Memory B cell (primary cell): ENCODE measurements around the gene OPTC.
A peak's percentile ranks its signal among the peaks of the same experiment; 100 is the strongest.

Source experiments
- ATAC-seq: fragments of 150-1000 bp; cut with Tn5 transposase; 2 replicates; pipeline ENCODE4 v1.10.0; 2021; ENCODE audit warnings: low read depth, mild to moderate bottlenecking, moderate library complexity
- DNase-seq, 2 donors: peaks; one replicate each; pipeline ENCODE4 v3.0.0; 2022; ENCODE audit warnings: low spot score in 2 of 2
- H3K27ac Mint-ChIP-seq: one replicate; pipeline ENCODE4 v1.8.0; 2022; ENCODE audit warnings: mild to moderate bottlenecking, moderate library complexity, mixed read lengths
- H3K27me3 Mint-ChIP-seq: one replicate; pipeline ENCODE4 v1.8.0; 2022; ENCODE audit warnings: mixed read lengths
- H3K36me3 Mint-ChIP-seq: one replicate; pipeline ENCODE4 v1.8.0; 2022; ENCODE audit warnings: mild to moderate bottlenecking, mixed read lengths
- H3K4me1 Mint-ChIP-seq: one replicate; pipeline ENCODE4 v1.8.0; 2022; ENCODE audit warnings: mixed read lengths
- H3K4me3 Mint-ChIP-seq: one replicate; pipeline ENCODE4 v1.8.0; 2022; ENCODE audit warnings: mild to moderate bottlenecking, moderate library complexity, mixed read lengths
- H3K9me3 Mint-ChIP-seq: one replicate; pipeline ENCODE4 v1.8.0; 2022; ENCODE audit warnings: mixed read lengths

OPTC gene

DNA sequence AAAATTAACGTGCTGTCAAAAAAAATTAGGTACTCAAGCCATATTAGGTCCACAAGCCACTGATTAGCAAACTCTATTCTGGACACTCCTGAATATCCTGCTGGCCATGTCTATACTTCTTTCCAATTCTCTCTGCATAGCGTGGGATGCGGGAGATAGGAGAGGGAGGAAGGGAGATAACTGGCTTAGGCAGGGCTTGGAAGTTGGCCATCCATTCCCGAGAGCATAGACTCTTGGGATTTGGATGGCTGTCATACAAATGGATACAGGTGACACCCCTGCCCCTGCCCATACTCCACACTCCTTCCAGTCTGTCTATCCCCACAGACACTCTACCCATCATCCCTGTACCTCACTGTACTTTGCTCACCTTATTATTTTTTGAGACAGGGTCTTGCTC lies 20.7 kb upstream of the OPTC start:
- H3K27me3 Mint-ChIP-seq = peaks cover 15% of the 10 kb centered on the region
- no peak overlapping the region for H3K4me3 Mint-ChIP-seq
- DNase-seq (no peak), ATAC-seq (no peak)
- H3K9me3 Mint-ChIP-seq = no peaks in the 10 kb centered on the region
- no peaks in the 10 kb centered on the region for H3K4me1 Mint-ChIP-seq
- H3K27ac Mint-ChIP-seq = no peak overlapping the region
- H3K36me3 Mint-ChIP-seq = no peaks in the 10 kb centered on the region

DNA sequence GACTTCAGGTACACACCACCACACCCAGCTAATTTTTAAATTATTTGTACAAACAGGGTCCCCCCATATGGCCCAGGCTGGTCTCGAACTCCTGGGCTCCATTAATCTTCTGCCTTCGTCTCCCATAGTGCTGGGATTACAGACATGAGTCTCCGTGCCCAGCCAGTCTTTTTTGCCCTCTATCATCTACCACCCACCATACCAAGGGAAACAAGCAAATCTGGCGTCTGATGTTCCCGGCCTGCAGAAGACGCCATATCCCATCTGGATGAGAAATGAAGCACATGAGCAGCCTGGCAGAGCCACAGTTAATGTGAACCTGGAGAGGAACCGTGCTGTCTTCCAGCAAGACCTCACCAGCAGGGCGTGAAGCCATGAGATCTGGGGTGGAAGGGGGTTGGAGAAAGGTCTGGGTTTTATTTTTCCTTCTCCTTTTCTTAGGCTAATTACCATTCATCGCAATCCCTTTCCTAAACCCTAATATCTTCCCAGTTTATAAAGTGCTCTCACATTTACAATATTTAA lies 20.1 kb upstream of the OPTC start:
- Mint-ChIP-seq H3K27ac (no peak overlapping the region), H3K4me3 (no peak overlapping the region), H3K36me3 (no peaks in the 10 kb centered on the region), H3K27me3 (peaks cover 12% of the 10 kb centered on the region), H3K4me1 (no peaks in the 10 kb centered on the region), H3K9me3 (no peaks in the 10 kb centered on the region)
- DNase-seq (no peak), ATAC-seq (no peak)

DNA sequence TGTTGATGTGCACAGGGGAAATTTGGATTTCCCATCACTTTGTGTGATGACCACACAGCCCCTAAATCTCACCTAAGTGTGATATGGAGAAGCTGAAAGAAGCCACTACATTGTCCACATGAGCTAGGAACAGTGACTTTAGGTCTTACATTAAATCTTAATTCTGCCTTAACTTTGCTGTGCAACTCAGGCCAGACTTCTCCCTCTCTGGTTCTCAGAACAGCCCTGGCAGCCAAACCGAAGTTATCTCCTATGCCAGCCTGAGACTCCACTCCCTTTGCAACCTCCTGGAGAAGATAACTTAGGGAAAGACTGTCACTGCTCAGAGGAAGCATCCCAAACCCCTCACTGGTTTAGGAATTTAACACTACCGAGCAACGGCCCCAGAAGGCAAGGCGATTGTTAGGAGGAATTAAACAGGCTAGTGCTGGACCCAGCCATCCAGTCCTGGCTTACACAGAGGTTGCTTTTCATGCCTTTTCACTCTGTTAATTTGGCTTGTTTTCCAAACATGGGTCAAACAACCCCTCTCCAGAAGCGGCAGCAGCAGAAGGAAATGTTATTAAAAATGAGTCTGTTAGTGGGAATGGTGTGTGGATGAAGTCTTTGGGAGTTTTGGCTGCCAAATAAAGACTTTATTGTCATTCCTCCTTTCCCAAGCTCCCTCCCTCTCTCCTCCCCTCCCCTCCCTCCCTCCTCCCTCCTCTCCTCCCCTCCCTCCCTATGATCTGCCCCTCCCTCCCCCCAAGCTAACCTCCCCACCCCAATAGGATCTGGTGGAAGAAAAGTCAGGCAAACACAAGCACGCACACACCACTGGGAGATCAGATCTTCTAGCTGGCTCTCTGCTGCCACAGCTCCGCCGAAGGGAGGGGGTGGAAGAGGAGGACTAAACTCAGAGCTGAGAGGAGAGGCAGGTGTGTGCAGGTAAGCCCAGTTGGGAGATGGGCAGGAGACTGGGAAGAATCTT lies 18.7 kb upstream of the OPTC start, which contains the start of gene PRELP:
Gene PRELP, plus strand, starts transcription at position 795 of the 970 bp plus-strand sequence. CDS start 7,379 bp downstream, outside the sequence.
- Mint-ChIP-seq H3K4me3 (no peak within 1 kb of the TSS), H3K27ac (no peak within 1 kb of the TSS), H3K36me3 (no peaks in the 10 kb centered on the region), H3K9me3 (no peaks in the 10 kb centered on the region), H3K4me1 (no peaks in the 10 kb centered on the region), H3K27me3 (peaks cover 12% of the 10 kb centered on the region)
- no peak for ATAC-seq
- no peak for DNase-seq

DNA sequence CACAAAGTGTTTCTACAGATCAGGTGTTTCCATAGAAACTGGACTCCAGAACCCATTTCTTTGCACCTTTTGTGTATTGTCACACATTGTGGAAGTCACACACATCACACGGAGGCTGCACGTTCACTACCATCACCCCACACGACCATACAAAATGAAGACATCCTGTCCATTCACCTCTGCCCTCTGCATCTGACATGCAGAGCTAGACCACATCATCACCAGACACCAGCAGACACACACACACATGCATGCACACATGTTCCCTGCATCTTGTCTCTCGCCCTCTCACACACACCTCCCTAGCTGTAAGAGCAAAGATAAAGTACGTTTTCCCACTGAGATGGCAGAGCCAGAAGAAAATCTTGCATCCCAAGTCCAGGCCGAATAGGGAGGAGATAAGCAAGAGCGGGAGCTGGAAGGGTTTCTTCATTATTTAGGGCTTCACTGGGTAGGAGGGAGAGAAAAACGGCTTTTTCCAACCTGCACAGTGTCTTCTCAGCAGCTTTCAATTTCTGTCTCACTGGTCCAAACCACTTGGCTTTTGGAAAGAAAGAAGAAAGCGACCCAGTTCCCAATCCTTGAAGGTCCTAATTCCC lies 17.6 kb upstream of the OPTC start:
- H3K4me1 Mint-ChIP-seq = no peaks in the 10 kb centered on the region
- no peak for ATAC-seq
- H3K9me3 Mint-ChIP-seq = no peaks in the 10 kb centered on the region
- peaks cover 9% of the 10 kb centered on the region for H3K27me3 Mint-ChIP-seq
- DNase-seq = no peak
- no peaks in the 10 kb centered on the region for H3K36me3 Mint-ChIP-seq
- no peak overlapping the region for H3K4me3 Mint-ChIP-seq
- no peak overlapping the region for H3K27ac Mint-ChIP-seq

DNA sequence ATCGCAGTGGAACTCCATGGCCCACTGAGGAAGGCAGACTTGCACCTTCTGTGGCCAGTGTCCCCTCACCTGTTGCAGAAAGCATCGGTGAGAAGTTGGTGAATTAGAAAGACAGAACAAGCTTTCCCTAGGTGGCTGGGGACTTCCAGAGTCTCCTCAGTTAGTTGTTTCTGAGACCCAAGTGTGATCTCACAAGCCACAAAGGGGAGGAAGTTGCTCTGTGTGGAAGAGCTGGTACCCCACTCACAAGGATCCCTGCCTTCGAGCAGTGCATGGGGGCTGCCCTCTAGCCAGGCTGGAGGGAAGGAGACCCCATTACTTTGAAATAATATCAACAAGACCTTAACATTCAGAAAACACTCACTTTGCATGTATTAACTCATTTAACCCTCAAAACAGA lies 16.2 kb upstream of the OPTC start:
- peaks cover 2% of the 10 kb centered on the region for H3K4me1 Mint-ChIP-seq
- no peak for ATAC-seq
- H3K27ac Mint-ChIP-seq = no peak overlapping the region
- no peaks in the 10 kb centered on the region for H3K36me3 Mint-ChIP-seq
- H3K4me3 Mint-ChIP-seq = no peak overlapping the region
- no peak for DNase-seq
- no peaks in the 10 kb centered on the region for H3K9me3 Mint-ChIP-seq
- H3K27me3 Mint-ChIP-seq = peaks cover 8% of the 10 kb centered on the region

DNA sequence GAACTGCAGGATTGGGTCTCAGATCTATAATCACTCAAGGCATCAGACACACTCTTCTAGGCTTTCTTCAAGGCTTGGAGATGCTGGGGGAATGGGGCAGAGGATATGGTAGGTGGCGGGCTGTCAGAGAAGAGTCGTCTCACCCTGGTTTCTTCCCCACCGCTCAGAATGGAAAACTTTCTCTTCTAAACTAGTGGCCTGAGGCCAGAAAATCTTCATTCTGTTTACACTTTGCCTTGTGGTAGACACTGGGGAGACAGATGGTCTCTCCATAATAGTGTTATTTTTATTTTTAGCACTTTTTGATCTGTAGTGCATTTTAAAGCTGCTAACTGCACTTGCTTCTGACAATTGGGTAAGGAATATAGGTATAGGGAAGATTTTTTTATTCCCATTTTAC lies 15.7 kb upstream of the OPTC start:
- no peak for DNase-seq
- no peaks in the 10 kb centered on the region for H3K36me3 Mint-ChIP-seq
- no peak overlapping the region for H3K27ac Mint-ChIP-seq
- H3K4me3 Mint-ChIP-seq = no peak overlapping the region
- no peak for ATAC-seq
- H3K9me3 Mint-ChIP-seq = no peaks in the 10 kb centered on the region
- peaks cover 8% of the 10 kb centered on the region for H3K27me3 Mint-ChIP-seq
- H3K4me1 Mint-ChIP-seq = peaks cover 2% of the 10 kb centered on the region

DNA sequence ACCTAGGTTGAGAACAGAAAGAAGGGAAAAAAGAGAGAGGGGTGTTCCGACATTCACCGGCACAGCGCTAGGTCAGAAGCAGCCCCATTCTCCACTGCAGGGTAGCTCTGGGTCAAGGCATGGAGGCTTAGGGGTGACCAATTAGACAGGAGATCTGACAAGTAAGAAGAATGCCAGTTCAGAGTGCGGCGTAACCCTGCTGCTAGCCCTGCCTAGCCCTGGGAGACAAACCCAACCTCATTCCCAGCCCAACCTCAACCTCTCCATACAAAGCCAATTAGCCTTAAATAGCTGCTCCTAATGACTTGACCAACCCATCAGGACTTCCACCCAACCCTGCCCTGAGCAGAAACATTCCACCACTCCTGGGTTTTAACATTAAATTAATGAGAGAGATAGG lies 15.0 kb upstream of the OPTC start:
- H3K4me1 Mint-ChIP-seq = peaks cover 2% of the 10 kb centered on the region
- peaks cover 5% of the 10 kb centered on the region for H3K27me3 Mint-ChIP-seq
- no peaks in the 10 kb centered on the region for H3K9me3 Mint-ChIP-seq
- no peak overlapping the region for H3K4me3 Mint-ChIP-seq
- H3K36me3 Mint-ChIP-seq = no peaks in the 10 kb centered on the region
- no peak for DNase-seq
- no peak overlapping the region for H3K27ac Mint-ChIP-seq
- no peak for ATAC-seq

DNA sequence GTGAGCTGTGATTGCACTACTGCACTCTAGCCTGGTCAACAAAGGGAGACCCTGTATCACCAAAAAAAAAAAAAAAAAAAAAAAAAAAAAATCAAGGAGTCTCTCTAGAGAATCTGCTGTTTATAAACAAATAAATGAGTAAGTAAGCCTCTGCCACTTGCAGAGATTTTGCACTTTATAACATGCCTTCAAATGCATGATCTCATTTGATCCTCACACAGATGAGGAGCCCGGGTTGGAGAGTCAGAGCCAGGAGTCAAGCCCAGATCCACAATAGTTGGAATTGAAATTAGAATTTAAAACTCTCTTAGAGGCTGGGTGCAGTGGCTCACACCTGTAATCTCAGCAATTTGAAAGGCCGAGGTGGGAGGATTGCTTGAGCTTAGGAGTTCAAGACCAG lies 14.3 kb upstream of the OPTC start:
- Mint-ChIP-seq H3K9me3 (no peaks in the 10 kb centered on the region), H3K4me3 (no peak overlapping the region), H3K36me3 (no peaks in the 10 kb centered on the region), H3K27ac (no peak overlapping the region), H3K27me3 (peaks cover 5% of the 10 kb centered on the region), H3K4me1 (peaks cover 2% of the 10 kb centered on the region)
- no peak for ATAC-seq
- DNase-seq = no peak

DNA sequence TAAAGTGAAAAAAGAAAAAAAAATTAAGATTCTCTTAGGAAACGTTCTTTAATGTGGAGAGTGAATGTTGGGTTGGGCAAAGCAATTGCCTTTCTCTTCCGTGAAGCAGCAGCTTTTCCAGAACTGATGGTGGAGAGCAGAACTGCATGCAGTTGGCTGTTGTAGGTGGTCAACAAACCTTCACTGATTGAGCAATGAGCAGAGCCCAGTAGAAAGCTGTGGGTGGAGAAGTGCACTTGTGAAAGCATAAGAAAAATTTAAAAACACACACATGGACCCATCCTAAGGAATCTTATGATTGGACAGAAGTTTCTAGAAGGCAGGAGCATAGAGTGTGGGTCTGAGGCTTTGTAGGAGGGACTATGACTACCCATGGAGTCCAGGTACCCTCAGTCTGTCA lies 13.9 kb upstream of the OPTC start:
- Mint-ChIP-seq H3K9me3 (no peaks in the 10 kb centered on the region), H3K4me3 (no peak overlapping the region), H3K27me3 (peaks cover 5% of the 10 kb centered on the region), H3K27ac (no peak overlapping the region), H3K36me3 (no peaks in the 10 kb centered on the region), H3K4me1 (peaks cover 2% of the 10 kb centered on the region)
- no peak for ATAC-seq
- no peak for DNase-seq

DNA sequence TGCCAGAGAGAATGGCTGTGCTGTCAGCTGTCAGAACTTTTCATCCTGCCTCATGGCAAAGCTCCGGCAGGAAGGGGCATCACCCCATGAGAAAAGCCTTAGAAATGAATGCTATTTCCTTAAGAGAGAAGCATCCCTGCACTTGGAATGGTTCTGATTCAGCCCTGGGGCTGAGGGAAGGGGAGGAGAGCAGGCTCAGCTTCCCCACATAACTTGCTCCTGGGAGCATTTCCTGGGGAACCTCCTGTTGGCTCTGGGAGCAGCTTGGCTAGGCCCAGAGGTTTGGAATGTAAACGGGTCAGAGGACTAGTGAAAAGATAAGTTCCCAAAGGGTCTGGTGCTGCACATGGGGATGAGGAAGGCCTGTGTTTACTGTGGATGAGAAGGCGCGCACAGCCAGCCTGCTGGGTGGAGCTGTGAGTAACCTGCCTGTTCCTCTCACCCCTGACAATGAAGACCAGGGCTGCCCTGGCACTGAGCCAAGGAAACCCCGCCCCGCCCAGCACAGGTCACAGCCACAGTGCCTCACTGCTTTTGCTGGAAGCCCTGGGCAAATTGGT lies 13.3 kb upstream of the OPTC start:
- Mint-ChIP-seq H3K4me3 (no peak overlapping the region), H3K36me3 (no peaks in the 10 kb centered on the region), H3K27me3 (peaks cover 5% of the 10 kb centered on the region), H3K9me3 (no peaks in the 10 kb centered on the region), H3K4me1 (peaks cover 2% of the 10 kb centered on the region), H3K27ac (no peak overlapping the region)
- no peak for DNase-seq
- ATAC-seq = peak; percentile 62

DNA sequence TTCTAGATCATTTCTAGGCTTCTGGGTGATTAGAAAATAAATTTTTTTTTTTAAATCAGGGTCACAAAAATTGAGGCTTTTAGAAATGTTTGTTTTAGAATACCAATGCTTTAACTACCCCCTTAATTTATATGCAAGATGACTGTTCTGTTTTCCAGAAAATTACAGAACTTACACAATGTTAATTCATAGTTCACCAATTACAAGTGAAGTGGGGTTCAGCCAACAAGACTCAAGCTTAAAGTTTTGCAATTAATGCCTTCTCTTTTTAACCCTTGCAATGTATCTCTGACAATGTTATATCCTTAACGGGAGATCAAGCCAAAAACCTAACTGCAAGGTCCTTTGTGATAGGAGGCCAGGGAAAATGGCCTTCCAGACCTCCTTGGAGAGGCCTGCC lies 12.8 kb upstream of the OPTC start:
- Mint-ChIP-seq H3K27ac (no peak overlapping the region), H3K36me3 (no peaks in the 10 kb centered on the region), H3K9me3 (no peaks in the 10 kb centered on the region), H3K4me3 (no peak overlapping the region), H3K27me3 (peaks cover 2% of the 10 kb centered on the region), H3K4me1 (peaks cover 2% of the 10 kb centered on the region)
- no peak for DNase-seq
- ATAC-seq = no peak

DNA sequence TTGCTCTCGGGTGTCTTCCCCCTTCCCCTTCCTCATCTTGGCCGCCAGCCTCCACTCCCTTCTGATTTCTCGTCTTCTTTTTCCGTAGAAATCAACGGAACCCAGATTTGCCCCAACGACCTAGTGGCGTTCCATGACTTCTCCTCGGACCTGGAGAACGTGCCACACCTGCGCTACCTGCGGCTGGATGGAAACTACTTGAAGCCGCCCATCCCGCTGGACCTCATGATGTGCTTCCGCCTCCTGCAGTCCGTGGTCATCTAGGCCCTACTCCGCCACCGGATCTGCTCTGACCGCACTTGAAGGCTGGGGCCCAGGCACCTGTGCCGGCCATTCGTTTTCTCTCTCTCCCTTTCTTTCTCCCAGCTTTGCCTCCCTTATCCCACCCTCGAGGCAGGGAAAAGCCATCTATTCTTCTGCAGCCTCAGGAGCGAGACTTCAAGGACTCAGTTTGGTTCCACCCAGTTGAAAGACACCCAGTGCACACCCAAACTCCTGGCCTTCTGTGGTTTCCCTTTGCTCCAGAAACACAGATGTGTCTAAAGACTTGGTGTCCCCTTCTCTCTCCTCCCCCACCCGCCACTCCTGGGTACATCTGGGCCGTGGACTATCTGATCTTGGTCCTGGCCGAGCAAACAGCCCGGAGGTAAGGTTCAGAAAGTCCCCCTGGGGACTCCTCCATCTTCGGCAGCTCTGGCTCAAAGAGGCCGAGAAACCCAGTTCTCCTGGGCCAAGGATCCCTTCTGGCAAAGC lies 7.2 kb upstream of the OPTC start:
- no peaks in the 10 kb centered on the region for H3K36me3 Mint-ChIP-seq
- H3K27me3 Mint-ChIP-seq = peaks cover 2% of the 10 kb centered on the region
- ATAC-seq = no peak
- H3K27ac Mint-ChIP-seq = peak overlapping the region; percentile 76
- no peaks in the 10 kb centered on the region for H3K9me3 Mint-ChIP-seq
- H3K4me1 Mint-ChIP-seq = peaks cover 4% of the 10 kb centered on the region
- peak overlapping the region; percentile 85 for H3K4me3 Mint-ChIP-seq
- DNase-seq = no peak

DNA sequence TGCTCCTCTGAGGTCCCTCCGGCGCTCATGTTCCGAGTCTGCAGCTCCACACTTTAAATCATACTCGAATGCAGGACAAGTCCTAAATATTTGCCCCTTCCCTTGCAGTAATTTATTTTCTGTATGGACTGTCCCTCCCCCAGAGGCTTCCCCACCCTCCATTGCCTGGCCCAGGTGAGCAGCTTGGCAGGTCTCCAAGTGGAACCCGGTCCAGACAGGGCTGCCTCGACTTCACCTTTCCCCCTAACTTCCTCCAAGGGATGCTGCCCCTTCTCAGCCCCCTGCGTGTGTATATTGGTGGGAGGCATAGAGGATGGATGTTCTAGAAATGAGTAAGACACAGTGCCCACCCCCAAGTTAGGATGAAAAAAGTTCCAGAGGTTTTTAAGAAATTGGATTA lies 5.4 kb upstream of the OPTC start:
- Mint-ChIP-seq H3K36me3 (no peaks in the 10 kb centered on the region), H3K27ac (no peak overlapping the region), H3K4me1 (peaks cover 4% of the 10 kb centered on the region), H3K4me3 (no peak overlapping the region), H3K9me3 (no peaks in the 10 kb centered on the region), H3K27me3 (peaks cover 3% of the 10 kb centered on the region)
- no peak for DNase-seq
- ATAC-seq = no peak

DNA sequence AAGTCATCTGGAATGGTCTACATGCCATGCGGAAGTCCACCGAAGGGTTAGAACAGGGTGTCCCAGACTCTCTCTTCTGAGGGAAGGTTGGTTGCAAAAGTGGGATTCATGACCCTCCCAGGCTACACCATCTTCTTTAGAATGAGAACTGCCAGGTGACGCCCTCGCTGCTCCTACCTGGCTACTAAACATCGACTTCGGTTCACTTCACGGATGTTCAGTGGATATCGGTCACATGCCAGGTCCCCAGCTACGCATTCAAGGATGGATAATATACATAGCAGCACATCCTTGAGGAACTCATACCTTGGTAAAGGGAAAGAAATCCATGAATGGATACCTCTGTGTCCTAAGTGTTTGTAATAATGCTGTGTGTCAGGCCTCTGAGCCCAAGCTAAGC lies 3.3 kb upstream of the OPTC start:
- Mint-ChIP-seq H3K27ac (no peak overlapping the region), H3K4me3 (no peak overlapping the region), H3K36me3 (no peaks in the 10 kb centered on the region), H3K27me3 (peaks cover 7% of the 10 kb centered on the region), H3K9me3 (no peaks in the 10 kb centered on the region), H3K4me1 (peaks cover 4% of the 10 kb centered on the region)
- ATAC-seq (no peak), DNase-seq (no peak)
